Measurements from ENCODE around the gene CDK14. TPM values are rescaled to one million over a fixed set of nuclear protein-coding genes. Genes with fewer than 3 reads are reported as not detected.

The CDK14 gene
- total RNA-seq, 1 experiment from 2014 or later, result 23.6 TPM

DNA sequence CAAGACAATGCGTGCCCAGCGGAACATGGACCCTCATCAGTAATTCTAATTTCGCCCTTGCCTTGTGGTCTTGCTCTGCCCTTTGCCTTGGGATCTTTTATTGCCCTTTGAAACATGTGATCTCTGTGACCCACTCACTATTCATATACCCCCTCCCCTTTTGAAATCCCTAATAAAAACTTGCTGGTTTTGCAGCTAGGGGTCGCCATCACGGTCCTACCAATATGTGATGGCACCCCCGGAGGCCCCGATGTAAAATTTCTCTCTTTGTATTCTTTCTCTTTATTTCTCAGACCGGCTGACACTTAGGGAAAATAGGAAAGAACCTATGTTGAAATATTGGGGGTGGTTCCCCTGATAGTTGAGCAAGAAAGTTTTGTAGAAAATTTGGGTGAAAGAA, 242.7 kb downstream of the CDK14 start:
- no peak for DNase-seq (ENCODE audit: low read depth)

DNA sequence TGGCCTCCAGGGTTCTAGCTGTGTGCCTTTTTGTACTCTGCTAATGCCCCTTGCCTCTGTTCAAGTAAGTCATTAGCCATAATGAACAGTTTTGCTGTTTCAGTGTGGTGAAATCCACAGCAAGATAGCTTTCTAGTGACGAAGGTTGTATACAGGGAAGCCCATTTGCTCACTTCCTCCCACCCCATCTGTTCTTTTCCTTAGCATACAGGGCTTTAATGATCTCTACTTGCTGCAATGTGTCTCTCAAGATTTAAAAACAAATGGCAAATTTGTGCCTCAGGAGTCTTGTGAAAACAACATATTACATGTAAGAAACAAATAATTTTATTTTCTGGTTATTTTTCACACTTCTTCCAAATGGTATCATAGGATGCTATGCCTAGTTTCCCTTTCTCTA, 243.2 kb downstream of the CDK14 start:
- no peak for DNase-seq (ENCODE audit: low read depth)

DNA sequence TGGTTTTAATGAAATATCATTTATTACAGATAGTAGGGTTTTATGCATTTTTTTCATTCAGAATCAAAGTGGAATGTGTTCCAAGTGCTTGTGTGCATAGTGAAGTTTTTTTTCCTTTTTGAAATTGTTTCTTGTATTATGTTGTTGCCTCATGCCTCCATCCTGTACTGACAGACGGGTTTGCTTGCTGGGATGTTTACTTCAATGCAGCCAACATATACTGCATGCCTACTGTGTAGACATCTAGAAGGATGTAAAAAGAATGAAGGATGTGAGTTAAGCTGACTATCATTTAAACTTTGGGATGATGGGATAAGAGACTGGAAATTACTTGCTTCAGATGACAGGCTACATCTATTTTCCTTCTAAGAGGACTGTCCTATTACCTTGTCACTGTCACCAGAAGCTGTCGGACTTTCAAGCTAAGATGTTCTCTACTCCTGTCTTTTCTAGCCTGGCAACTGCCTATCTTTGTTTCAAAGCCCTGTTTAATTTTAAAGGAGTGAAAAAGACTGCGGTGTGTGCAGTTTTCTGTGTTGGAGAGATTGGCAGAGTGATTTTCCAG, 243.7 kb downstream of the CDK14 start:
- no peak for DNase-seq (ENCODE audit: low read depth)

DNA sequence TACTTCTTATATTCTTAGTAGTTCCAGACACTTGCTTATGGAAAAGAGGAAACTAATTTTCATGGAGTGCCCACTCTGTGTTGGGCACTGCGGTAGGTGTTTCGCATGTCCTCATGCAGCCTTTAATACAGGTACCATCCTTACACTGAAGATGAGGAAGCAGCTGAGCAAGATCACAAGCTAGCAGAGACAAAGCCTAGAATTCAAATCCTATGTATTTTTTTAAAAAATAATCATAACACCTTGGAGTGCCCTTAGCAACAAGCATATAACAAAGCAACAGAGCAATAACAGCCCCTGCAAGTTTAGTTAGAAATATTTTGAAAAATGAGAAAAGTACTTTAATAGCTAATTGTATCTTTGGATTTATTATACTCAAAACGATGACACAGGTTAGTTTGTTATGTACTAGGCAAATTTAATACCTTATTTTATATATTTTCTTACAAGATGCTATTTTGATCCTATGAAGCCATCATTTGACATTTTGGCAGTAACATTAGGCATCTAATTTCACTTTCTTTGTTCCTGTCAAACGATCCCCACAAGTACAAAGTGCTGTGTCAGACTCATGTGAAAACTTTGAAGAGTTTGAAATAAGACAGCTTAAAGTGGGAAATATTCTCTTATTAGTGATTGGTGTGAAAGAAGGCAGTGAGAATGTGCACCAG, 245.8 kb downstream of the CDK14 start:
- no peak for DNase-seq (ENCODE audit: low read depth)

DNA sequence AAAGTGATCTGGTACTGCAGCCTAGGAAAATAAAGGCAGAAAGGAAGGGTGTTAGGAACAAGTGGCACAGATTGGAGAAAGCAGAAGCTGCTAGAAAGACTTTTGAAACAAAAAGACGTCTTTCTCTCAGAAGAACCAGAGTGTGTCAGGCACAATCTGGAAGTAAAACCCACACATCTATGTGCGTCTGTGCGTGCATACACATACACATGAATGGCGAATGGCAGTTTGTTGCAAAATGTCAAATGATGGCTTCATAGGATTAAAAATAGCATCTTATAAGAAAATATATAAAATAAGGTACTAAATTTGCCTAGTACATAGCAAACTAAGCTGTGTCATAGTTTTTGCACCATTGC, 246.3 kb downstream of the CDK14 start:
- DNase-seq (ENCODE audit: low read depth), result no peak

DNA sequence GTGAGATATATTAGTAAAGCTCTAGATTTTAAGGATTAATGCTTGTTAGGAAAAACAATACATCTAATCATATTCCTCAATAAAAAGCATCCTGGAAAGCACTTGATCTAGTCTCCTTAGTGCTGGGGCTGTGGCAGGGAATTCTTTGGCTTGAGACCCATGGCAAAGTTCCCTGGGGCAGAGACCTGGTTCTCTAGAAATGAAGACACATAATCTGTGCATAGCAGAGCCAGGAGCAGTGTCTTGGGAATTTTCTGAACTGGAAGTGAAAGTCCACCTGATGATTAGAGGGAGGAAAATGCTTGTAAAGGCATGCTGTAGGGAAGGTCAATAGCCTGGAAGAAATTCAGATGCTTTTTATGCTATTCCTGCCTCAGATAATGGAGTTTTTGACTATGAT, 247.4 kb downstream of the CDK14 start:
- DNase-seq (ENCODE audit: low read depth), result no peak

DNA sequence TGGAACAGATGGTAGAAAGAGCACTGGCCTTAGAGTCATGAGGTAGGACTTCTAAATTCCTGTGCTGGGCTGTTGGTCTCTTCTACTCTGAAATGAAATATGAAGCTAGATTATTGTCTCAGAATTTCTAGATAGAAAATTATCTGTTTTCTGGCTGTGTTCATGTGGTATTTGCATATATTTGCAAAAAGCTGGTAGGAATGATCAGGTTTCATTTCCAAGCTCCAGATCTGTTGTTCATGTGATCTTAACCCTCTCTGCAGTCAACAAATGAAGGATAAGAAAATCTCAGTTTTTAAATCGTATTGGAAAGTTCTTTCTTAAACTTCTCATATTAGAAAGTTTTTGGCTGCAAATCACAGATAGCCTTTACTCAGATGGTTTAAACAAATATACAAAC, 248.3 kb downstream of the CDK14 start:
- DNase-seq (ENCODE audit: low read depth), result no peak

DNA sequence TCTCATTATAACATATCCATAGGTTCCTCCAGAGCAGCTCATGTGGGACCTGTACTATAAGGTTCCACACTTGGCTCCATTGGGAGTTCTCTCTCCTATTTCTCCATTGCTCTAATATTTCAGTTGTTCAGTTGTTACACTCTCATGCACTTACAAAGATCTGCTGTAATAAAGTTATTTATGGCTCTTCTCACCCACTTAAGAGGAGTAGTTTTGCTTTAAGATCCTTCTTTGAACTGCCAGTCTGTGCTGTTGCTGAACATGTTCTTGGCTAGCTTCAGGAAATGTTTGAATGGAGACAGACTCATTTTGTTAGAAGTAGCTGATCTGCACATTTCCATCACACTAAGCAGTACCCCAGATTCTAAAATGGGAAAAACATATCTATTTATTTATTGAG, 250.1 kb downstream of the CDK14 start:
- DNase-seq (ENCODE audit: low read depth), result no peak

DNA sequence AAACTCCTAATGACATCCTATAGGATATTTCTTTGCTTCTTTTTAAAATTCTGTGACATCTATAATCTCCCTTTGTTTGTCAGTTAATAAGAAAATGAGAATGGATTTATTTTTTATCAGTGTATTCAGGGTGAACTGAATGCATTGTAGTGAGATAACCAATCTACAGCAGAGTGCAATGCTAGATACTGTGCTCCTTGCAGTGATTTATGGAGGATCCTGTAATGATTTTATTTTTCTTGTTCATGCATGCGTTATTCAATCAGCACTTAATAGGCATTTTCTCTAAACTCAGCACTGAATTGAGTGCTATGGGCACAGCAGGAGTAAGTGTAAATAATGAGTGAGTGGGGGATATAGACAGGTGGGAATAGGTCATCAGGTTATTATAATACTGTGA, 253.9 kb downstream of the CDK14 start:
- no peak for DNase-seq (ENCODE audit: low read depth)

DNA sequence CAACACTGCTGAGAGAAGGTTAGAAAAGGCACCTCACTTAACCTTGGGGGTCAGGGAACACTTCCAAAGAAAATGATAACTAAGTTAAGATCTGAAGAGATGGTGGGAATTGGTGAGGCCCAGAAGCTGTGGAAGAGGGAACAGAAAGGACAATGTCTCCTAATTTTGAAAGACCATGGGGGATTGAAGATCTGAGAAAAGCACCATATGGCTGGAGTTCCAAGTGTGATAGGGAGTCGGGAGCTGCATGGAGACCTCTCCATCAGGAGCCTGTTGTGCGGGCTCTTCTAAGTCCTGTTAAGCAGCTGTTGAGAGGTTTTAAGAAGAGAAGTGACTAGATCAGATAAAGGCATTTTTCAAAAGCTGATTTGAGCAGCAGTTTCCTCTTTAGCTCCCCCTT, 254.3 kb downstream of the CDK14 start:
- no peak for DNase-seq (ENCODE audit: low read depth)

DNA sequence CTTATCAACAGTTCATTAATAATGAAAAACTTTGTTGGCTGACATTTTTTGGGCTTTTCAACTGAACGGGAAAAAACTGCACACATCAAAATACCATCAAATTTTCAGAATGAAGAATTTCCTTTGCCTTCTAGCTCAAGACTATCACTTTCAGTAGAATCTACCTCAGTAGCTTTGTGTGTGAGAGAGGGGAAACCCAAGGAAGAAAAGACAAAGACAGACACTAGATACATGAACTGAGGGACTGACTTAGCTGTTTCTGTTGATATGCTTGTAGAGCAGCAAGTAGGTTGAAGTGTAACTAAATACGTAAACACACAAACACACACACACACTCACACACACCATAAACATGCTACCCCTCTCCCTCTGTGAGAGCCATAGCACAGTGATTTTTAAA, 257.1 kb downstream of the CDK14 start:
- no peak for DNase-seq (ENCODE audit: low read depth)

DNA sequence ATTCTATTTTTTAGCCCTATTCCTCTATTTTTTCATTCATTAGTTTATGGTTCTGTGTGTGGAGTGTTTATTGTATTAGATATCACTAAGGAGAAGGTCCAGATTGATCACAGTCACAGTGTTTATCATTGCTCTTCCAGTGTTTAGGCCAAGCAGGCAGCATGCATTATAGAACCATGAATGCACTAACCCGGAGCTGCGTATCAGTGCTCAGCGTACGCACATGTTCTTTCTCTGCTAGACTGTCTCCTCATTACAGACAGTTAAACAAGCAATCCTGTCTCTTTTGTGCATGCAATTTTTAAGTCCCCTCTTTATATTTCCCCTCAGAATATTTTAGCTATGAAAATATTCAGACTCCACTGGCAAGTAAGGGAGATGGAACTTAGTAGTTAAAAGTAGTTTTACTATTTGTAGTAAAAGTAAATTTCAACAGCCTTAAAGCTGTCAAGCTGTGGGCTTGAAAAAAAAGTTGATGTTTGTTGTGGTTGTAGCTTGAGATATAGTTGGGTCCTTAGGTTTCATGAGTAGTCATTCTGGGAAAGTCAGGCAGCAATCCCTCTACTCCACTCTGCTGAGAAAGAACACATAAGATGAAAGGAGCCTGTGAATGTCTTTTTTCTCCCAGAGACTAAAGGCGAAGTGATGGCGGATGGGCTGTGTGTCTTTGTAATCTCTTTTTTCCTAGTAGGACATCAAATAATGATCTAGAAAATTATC, 260.4 kb downstream of the CDK14 start:
- DNase-seq (ENCODE audit: low read depth), result no peak

DNA sequence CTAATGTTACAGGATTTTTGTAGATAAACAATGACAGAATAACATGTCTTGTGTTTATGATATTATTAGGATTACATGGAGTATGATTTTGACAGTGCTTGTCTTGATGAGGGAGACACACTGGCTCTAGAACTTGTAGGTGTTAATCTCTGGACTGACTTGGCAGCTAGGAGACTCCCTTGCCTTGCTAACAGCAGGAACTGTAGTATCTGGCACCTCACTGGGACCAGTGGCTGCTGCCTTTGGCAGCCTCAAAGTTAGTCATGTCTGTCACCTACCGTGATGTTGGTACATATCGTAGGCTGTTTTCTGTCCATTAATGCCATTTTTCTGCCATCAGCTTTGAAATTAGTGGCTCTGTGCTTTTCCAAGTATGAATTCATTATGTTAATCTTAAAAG, 261.5 kb downstream of the CDK14 start:
- DNase-seq (ENCODE audit: low read depth), result no peak

DNA sequence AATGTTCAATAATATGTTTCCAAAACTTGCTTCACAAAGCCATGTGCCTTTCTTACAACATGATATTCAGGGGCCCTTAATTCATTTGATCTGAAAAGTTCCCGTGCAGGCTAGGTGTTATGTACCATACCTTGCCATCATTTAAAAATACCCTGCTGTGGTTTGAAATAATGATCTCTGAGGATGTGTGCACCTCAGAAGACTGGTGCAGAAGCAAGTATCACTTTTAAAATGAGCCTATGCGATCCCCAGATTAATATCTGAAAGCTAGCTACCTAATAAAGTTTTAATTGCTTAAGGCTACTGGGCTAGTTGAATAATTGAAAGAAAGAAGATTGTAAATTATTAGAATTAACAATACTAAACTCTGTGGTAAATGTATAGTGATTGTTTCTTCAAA, 262.4 kb downstream of the CDK14 start:
- DNase-seq (ENCODE audit: low read depth), result no peak

DNA sequence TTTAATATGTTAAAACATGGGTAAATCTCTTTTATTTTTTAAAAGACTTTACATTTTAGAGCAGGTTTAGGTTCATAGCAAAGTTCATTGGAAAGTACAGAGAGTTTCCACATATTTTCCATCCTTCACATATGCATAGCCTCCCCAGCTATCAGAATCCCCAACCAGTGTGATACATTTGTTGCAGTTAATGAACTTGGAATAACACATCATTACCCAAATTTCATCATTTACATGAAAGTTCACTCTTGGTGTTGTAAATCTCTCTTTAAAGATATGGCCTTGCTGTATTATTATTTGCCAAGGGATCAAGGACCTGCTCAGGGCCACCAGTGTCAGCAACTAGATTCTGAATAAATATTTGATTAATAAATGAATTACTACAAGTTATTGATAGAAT, 263.4 kb downstream of the CDK14 start:
- DNase-seq (ENCODE audit: low read depth), result no peak

DNA sequence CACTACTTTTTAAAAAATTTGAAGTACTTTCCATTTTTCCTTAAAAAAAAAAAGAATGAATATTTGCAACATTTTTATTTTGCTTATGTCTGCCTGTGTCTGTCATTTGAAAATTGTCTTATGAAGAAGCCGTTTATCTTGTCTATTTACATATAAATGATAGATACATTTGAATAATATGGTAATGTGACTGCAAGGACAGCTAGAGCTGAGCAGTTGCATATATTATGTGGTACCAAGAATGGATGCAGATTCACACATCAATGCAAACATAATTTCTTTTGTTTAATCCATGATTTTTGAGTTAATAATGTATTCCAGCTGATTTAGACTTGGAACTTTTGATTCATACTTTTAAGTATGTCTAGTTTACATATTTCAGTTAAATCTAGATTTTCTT, 268.0 kb downstream of the CDK14 start:
- no peak for DNase-seq (ENCODE audit: low read depth)

DNA sequence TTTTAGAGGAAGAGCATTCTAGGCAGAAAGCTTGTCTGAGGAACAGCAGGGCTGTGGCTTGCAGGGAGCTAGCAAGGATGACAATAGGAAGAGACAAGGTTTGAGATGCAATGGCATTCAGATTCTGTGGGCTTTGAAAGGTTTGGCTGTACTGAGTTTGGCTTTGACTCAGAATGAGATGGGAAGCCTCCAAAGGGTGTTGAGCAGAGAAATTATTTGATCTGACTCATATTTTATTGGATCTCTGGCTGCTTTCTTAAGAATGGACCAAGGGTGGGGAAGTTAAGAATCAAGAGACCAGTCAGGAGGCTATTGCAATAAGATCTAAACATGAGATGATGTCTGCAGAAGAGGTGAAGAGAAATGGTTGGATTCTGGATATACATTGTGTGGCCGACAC, 273.2 kb downstream of the CDK14 start:
- DNase-seq (ENCODE audit: low read depth), result no peak

DNA sequence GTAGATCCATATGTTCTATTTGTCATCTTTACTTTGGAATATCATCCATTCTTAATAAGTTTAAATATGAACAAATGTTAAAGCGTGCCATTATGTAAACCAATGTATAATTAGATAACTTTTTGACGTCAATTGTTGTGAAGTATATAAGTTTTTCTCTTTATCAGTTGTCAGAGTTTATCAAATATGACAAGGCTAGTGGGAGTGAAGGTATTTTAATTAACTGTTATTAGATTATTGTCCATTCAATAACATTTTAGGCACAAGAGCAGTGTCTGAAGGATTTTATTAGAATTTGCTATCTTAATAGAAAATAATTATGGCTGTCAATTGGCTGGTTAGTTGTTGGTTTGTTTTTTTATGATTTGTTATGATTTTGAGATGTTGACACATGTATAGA, 280.6 kb downstream of the CDK14 start:
- DNase-seq (ENCODE audit: low read depth), result no peak

DNA sequence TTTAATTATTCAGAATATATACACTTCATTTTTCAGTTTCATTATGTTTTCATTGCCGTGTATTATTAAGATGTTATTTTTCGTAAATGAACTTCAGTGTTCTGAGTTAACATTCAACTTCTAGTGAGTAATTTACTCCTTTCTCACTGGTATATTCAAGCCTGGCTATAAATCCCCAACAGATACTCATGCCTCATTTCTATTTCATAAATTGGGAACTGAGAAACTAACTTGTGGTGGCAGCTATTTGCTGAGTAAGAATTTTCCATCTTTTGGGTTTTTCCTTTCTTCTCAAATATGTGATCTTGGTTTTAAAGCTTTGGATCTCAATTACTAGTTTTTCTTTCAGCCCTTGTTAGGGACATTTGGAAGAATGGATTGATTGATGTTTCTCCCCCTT, 281.1 kb downstream of the CDK14 start:
- no peak for DNase-seq (ENCODE audit: low read depth)

DNA sequence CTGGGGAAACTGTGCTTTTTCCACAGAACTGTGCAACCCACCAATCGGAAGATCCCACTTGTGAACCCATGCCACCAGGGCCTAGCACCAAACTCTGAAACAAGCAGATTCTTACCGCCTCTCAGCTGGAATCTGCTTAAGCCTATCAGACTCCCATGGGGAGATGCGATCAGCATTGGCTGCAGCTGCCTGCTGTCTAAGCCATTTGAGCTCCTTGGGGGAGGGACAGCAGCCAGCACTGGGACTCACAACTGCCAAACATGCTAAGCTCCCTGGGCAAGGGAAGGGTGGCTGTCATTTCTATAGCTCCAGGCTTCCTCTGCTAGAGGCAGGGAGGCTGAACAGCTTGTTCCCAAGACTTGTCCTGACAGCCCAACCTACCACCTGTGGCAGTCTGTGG, 283.8 kb downstream of the CDK14 start:
- no peak for DNase-seq (ENCODE audit: low read depth)

DNA sequence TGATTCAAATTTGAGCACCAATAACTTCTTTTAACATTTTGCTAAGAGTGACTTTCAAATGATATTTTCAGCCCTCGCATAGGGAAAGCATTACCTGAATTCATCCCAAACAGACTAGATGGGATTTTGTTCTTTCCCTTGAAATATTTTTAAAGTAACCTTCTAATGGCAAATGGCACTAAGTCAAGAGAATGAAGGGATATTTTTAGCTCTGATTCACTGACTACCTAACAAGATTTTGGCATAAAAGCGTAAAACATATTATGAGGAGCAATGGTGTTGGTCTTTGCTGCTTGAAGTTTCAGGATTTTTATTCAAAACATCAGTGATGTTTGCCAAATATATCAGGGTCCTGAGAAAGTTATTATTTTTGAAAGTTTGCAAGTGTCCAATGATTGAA, 290.3 kb downstream of the CDK14 start:
- DNase-seq (ENCODE audit: low read depth), result no peak

DNA sequence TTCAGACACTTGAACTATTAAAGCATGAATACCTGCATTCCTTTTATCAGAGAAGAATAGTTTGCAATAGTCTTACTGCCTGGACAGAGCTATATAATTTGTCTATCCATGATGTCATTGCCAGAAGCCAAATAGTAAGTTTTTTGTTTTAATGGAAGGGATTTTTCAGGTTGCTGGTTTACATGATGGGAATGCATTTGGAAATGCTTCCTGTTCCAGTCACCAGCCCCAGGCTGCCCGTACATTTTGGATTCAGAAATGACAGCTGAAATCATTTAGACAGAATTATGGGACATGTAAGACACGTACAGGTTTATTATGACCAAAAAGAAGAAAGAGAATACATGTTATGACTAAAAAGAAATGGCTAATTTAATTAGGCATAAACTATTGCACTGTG, 293.1 kb downstream of the CDK14 start:
- DNase-seq (ENCODE audit: low read depth), result no peak

DNA sequence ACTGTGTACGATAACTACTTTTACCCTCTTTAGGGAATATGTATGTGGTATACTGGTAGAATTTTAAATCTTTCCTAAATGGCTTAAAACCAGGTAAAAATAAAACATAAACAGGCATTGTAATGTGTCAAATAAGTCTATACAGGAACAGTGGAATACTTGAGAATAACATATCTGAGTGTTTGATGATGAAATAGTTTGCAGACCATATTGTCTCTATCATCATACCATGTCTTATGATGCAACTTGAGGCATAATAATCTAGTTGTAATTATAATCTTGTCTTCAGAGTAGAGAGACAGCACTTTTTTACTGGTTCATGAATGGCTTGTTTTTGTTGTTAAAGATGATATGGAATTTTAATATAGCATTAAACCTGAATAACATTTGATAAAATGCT, 293.5 kb downstream of the CDK14 start:
- DNase-seq (ENCODE audit: low read depth), result no peak

Data from LHCN-M2 (cell line).